Ureter (tissue), 1 donor: Measurements from ENCODE around the gene XXYLT1. TPM values are rescaled to one million over a fixed set of nuclear protein-coding genes. Genes with fewer than 3 reads are reported as not detected.
A peak's percentile ranks its signal among the peaks of the same experiment; 100 is the strongest.

Experiments used
- DNase-seq: peaks from one replicate; pipeline ENCODE4 v3.0.0-alpha.2; 2020; ENCODE audit warnings: low spot score
- total RNA-seq: library from RNA; stranded (reverse); gene quantifications from one replicate; pipeline ENCODE4 v1.2.4, GENCODE V29; 2023
- donor health status: DM: yes; HTN: yes; CAD: no.

XXYLT1 gene
- total RNA-seq, 1 donor from 2014 or later, result 19.7 TPM

DNA sequence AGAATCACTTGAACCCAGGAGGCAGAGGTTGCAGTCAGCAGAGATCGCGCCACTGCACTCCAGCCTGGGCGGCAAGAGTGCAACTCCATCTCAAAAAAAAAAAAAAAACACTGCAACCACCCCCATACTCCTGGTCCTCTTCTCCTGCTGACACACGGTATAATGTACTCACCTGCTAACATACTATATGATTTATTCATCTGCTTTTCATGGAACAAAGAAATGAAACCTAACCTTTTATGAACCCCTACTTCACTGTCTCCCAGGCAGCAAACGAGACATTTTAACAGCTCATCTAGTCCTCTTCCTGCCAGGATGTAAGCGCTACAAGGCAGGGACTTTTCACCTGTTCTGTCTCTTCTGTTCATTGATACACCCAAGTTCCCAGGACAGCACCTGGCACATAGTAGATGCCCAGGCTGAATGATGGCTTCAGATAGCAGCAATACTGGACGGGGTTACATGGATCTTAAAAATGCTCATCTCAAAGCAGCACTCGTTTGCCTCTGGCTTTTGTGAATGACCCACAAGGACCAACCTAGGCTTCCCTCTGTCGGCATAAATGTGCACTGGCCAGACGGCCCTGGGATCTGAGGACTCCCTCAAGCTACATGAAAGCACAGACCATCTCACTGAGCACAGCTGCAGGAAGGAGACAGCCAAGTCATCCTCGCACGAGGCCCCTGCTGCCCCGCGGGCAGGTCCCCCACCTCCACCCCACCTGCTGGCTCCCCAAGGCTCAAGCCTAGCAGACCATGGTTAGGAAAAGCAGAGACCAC is 20.3 kb downstream of the XXYLT1 start:
- DNase-seq, result peak; percentile 66

DNA sequence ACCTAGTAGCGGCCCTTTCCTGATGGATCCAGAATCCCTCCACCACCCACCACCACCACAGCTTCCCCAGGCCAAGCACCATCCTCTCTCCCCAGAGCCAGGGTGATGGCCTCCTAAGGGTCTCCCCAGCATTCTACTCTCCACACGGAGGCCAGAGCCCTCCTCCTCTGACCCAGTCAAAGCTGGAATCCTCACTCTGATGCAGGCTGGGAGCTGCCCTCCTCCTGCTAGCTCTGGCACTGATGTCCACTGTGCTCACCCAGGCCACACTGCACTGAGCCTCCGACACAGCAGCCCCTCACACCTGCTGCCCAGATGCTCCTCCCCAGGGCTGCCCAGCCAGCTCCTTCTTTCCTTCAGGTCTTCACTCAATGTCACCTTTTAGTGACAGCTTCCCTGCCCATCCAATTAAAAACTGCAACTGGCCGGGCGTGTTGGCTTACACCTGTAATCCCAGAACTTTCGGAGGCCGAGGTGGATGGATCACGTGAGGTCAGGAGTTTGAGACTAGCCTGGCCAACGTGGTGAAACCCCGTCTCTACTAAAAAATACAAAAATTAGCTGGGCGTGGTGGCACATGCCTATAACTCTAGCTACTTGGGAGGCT is 21.0 kb downstream of the XXYLT1 start:
- peak; percentile 36 for DNase-seq

- DNase-seq, result peak; percentile 34
Measured at GRCh38 chr3:195249057-195249770, 21.7 kb downstream of the XXYLT1 start.

- DNase-seq, result peak; percentile 18
Measured at GRCh38 chr3:195248281-195248680, 22.7 kb downstream of the XXYLT1 start.

GRCh38 chr3:195247863-195248189 is 23.1 kb downstream of the XXYLT1 start:
- DNase-seq, result peak; percentile 32

DNA sequence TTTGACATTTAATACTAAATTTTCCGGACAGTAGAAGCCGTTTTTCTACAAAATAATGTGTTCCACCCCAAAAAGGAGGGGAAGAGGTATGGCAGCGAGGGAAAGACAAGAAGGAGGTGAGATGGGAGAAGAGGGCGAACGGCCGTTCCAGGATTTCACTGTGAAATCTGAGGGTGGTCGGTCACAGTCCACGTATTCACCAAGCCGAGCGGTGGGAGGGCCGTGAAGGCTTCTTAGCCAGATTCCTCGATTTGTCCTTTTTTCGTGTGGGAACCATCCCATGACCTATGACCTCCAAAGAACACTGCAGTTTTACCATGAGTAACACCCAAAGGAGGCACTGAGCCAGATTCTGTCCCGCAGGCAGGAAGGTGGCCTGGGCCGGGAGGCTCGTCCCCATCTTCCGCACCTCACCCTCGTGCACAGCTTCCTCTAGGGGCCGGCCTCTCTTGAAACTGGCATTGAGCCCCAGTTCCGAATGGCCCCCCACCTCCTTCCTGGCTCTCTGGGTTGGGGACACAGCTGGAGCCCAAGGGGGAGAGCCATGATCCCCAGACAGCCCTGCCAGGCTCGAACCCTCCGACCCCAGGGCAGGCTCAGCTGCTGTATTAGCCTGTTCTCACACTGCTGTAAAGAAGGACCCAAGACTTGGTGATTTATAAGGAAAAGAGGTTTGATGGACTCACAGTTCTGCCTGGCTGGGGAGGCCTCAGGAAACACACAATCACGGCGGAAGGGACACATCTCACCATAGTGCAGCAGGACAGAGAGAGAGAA is 23.7 kb downstream of the XXYLT1 start:
- DNase-seq, result peak; percentile 41

GRCh38 chr3:195246581-195246995 is 24.4 kb downstream of the XXYLT1 start:
- peak; percentile 31 for DNase-seq

DNA sequence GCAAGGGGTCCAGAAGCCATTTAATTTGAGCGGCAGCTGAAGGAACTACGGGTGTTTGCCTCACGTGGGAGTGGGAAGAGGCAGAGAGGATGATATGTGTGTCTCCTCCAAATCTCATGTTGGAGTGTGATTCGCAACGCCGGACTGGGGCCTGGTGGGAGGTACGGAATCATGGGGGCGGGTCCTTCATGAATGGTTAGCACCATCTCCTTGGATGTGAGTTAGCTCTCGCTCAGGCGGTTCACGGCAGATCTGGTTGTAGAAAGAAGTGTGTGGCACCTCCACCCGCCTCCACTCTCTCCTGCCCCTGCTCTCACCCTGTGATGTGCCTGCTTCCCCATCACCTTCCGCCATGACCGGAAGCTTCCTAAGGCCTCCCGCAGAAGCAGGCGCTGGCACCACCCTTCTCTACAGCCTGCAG is 25.4 kb downstream of the XXYLT1 start:
- DNase-seq, result peak; percentile 31

DNA sequence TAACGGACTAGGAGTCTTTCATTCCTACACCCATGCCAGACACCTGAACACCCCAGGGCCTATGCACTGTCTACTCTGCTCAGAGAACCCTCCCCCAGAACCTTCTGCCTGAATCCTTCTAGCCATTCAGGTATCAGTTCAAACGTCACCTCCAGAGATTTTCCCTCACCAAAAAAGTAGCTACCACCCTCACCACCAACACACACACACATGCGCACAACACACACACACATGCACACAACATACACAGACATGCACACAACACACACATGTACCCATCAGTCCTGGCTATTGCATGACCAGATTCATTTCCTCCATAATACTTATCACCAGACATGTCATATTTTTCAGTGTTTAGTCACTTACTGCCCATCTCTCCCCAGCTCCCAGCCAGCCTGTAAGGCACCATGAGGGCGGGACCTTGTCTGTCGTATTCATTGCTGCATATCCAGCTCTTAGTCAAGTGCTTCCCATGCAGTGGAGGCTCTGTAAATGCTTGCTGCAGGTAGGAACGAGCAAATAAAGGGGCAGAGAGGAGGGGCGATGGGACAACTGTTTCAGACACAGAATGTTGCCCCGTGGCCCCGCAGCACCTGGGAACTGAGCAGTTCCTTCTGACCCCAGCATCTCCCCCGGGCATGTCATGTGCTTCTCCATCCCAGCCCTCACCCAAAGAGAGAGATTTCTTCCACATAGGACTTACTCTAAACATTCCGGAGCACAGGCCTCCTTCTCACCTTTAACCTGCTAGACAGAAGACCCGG is 29.2 kb downstream of the XXYLT1 start:
- peak; percentile 28 for DNase-seq

DNA sequence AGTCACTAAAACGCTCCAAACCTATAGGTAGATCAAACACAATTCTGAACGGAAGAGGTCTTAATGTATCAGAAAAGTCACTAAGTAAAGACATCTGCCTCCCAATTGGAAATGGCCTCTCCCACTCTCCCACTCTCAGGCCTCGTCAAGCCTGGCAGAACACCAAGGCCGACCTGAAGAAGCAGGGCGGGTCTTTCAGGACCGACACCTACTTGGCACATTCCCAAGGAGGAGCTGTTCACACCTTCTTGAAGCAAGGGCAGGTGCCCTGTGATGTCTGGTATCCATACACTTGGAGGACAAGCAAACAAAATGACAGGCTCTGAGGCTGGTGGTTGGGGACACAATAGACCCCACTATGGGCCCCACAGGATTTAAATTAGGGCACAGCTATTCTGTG is 30.0 kb downstream of the XXYLT1 start:
- DNase-seq, result peak; percentile 50

DNA sequence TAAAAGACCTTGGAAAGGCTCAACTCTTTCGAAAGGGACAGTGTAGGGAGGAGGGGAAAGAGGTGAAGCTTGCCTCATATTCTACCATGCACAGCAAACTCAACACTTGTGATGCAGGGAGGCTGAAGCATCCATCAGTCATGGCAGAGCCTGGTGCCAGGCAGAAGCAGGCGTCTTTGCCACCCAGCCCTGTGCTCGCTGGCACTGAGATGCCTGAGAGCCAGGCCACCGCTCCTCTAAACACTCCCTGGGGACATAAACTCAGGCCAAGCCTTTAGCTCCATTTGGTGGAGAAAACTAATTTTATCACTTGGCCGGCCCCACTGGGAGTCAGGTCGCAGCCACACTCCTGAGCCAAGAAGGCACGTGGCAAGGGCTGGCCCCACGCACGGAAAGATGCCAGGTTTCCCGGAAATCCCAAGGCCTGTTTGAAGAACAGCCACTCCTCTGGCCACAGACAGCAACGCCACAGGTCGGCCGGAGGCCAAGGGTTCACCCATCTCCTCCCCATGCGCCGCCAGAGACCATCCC is 30.7 kb downstream of the XXYLT1 start:
- peak; percentile 82 for DNase-seq

GRCh38 chr3:195239121-195239520 is 31.8 kb downstream of the XXYLT1 start:
- no peak for DNase-seq

GRCh38 chr3:195238586-195239118 is 32.3 kb downstream of the XXYLT1 start:
- no peak for DNase-seq

GRCh38 chr3:195238081-195238571 is 32.8 kb downstream of the XXYLT1 start:
- no peak for DNase-seq

GRCh38 chr3:195236801-195237570 is 34.0 kb downstream of the XXYLT1 start:
- peak; percentile 30 for DNase-seq

GRCh38 chr3:195236076-195236798 is 34.7 kb downstream of the XXYLT1 start:
- DNase-seq, result peak; percentile 14

DNA sequence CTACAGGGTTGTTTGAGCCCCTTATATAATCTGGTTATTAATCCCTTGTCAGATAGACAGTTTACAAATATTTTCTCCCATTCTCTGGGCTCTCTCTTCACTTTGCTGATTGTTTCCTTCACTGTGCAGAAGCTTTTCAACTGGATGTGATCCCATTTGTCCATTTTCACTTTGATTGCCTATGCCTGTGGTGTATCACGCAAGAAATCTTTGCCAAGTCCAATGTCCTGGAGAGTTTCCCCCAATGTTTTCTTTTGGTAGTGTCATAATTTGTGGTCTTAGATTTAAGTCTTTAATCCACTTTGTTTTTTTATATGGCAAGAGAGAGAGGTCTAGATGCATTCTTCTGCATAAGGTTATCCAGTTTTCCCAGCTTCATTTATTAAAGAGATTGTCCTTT is 40.7 kb downstream of the XXYLT1 start:
- DNase-seq, result no peak

- DNase-seq, result peak; percentile 8
Measured at GRCh38 chr3:195228886-195229285, 42.1 kb downstream of the XXYLT1 start.

DNA sequence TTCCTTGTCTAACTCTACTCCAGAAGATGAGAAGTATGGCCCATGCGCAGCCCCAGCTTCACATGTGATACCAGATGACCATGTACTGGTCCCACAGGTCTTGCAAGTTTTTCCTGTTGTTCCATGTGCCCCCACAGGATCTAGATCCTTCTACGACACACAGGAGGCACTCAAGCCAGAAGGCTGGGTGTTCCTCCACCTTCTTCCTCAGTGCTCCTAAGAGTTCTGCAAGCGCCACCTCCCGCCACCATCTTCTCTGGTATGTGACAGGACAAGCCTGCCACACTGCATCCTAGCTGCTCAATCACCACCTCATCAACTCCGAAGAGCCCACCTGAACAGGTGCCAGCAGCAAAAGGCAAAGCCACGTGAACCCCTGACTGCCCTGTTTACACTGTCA is 43.1 kb downstream of the XXYLT1 start:
- DNase-seq, result peak; percentile 32
